ENCODE measurements around the gene CWF19L1.

CWF19L1 gene

GRCh38 chr10:100182908-100183307 is 84.5 kb downstream of the CWF19L1 start:
- DNase-seq (ENCODE audit: low read depth, low spot score) = no peak

All from iPS DF 19.7 (cell line).